ENCODE measurements around the gene SPATA6.
"Not testable (repeated sequence)": the region's sequence is repeated elsewhere in the genome, so short reads cannot be mapped to it uniquely, and the experiment has no call there.

Gene SPATA6

GRCh38 chr1:48448932-48449331 lies 23.1 kb downstream of the SPATA6 start:
- Histone ChIP-seq H3K4me1 (ENCODE audit: control insufficient read depth, insufficient read depth, low read length) (no peaks in the 10 kb centered on the region), H3K27me3 (replicated peaks; ENCODE audit: control insufficient read depth, insufficient read depth, low read length) (no peaks in the 10 kb centered on the region), H3K4me3 (ENCODE audit: low read length) (no peak overlapping the region), H3K9me3 (ENCODE audit: control insufficient read depth, low read length) (no peaks in the 10 kb centered on the region), H3K36me3 (ENCODE audit: control insufficient read depth, insufficient read depth, low read length, severe bottlenecking) (no peaks in the 10 kb centered on the region), H3K9ac (ENCODE audit: low read length) (no peak overlapping the region)
- DNase-seq (ENCODE audit: low read depth), result no peak

- not testable (repeated sequence) for DNase-seq (ENCODE audit: low read depth); H3K36me3 ChIP-seq (ENCODE audit: control insufficient read depth, insufficient read depth, low read length, severe bottlenecking); H3K9me3 ChIP-seq (ENCODE audit: control insufficient read depth, low read length); H3K9ac ChIP-seq (ENCODE audit: low read length); H3K4me3 ChIP-seq (ENCODE audit: low read length); H3K4me1 ChIP-seq (ENCODE audit: control insufficient read depth, insufficient read depth, low read length); H3K27me3 ChIP-seq (replicated peaks; ENCODE audit: control insufficient read depth, insufficient read depth, low read length)
These were observed 27.8 kb downstream of the SPATA6 start for GRCh38 chr1:48444186-48444585.

- no peak overlapping the region for H3K4me3 ChIP-seq (ENCODE audit: low read length)
- H3K4me1 ChIP-seq (ENCODE audit: control insufficient read depth, insufficient read depth, low read length), result no peaks in the 10 kb centered on the region
- peak; percentile 3 for DNase-seq (ENCODE audit: low read depth)
- no peaks in the 10 kb centered on the region for H3K27me3 ChIP-seq (replicated peaks; ENCODE audit: control insufficient read depth, insufficient read depth, low read length)
- H3K9me3 ChIP-seq (ENCODE audit: control insufficient read depth, low read length), result no peaks in the 10 kb centered on the region
- H3K36me3 ChIP-seq (ENCODE audit: control insufficient read depth, insufficient read depth, low read length, severe bottlenecking), result no peaks in the 10 kb centered on the region
- no peak overlapping the region for H3K9ac ChIP-seq (ENCODE audit: low read length)
These were observed 29.0 kb downstream of the SPATA6 start for GRCh38 chr1:48442864-48443619.

- H3K36me3 ChIP-seq (ENCODE audit: control insufficient read depth, insufficient read depth, low read length, severe bottlenecking); H3K4me3 ChIP-seq (ENCODE audit: low read length); H3K27me3 ChIP-seq (replicated peaks; ENCODE audit: control insufficient read depth, insufficient read depth, low read length); H3K9me3 ChIP-seq (ENCODE audit: control insufficient read depth, low read length); H3K4me1 ChIP-seq (ENCODE audit: control insufficient read depth, insufficient read depth, low read length); DNase-seq (ENCODE audit: low read depth); H3K9ac ChIP-seq (ENCODE audit: low read length): not testable (repeated sequence)
These were observed 31.2 kb downstream of the SPATA6 start for GRCh38 chr1:48440786-48441185.

GRCh38 chr1:48439380-48439779 lies 32.6 kb downstream of the SPATA6 start:
- Histone ChIP-seq H3K9me3 (ENCODE audit: control insufficient read depth, low read length) (no peaks in the 10 kb centered on the region), H3K4me3 (ENCODE audit: low read length) (no peak overlapping the region), H3K27me3 (replicated peaks; ENCODE audit: control insufficient read depth, insufficient read depth, low read length) (no peaks in the 10 kb centered on the region), H3K9ac (ENCODE audit: low read length) (no peak overlapping the region), H3K36me3 (ENCODE audit: control insufficient read depth, insufficient read depth, low read length, severe bottlenecking) (no peaks in the 10 kb centered on the region), H3K4me1 (ENCODE audit: control insufficient read depth, insufficient read depth, low read length) (no peaks in the 10 kb centered on the region)
- no peak for DNase-seq (ENCODE audit: low read depth)

GRCh38 chr1:48437379-48437778 lies 34.6 kb downstream of the SPATA6 start:
- not testable (repeated sequence) for H3K36me3 ChIP-seq (ENCODE audit: control insufficient read depth, insufficient read depth, low read length, severe bottlenecking); DNase-seq (ENCODE audit: low read depth); H3K9me3 ChIP-seq (ENCODE audit: control insufficient read depth, low read length); H3K4me1 ChIP-seq (ENCODE audit: control insufficient read depth, insufficient read depth, low read length); H3K4me3 ChIP-seq (ENCODE audit: low read length); H3K27me3 ChIP-seq (replicated peaks; ENCODE audit: control insufficient read depth, insufficient read depth, low read length); H3K9ac ChIP-seq (ENCODE audit: low read length)

DNA sequence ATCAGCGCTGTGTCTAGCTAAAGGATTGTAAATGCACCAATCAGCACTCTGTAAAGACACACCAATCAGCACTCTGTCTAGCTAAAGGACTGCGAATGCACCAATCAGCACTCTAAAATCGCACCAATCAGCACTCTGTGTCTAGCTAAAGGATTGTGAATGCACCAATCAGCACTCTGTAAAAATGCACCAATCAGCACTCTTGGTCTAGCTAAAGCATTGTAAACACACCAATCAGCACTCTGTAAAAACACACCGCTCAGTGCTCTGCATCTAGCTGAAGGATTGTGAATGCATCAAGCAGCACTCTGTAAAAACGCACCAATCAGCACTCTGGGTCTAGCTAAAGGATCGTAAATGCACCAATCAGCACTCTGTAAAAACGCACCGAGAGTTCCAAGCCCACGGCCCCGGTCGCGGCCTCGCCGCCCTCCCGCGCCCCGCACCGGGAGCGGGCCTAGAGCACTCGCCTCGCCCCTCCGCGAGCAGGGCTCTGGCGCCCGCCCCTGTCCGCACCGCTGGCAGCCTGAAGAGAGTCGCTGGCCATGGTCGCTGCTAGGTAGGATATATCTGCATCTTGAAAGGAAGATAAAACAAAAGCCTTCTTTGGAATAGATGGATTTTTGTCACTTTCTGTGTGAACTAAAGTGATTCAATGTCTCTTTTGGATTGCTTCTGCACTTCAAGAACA lies 36.5 kb downstream of the SPATA6 start:
- H3K9ac ChIP-seq (ENCODE audit: low read length); H3K4me3 ChIP-seq (ENCODE audit: low read length); H3K4me1 ChIP-seq (ENCODE audit: control insufficient read depth, insufficient read depth, low read length); H3K36me3 ChIP-seq (ENCODE audit: control insufficient read depth, insufficient read depth, low read length, severe bottlenecking); H3K9me3 ChIP-seq (ENCODE audit: control insufficient read depth, low read length); DNase-seq (ENCODE audit: low read depth); H3K27me3 ChIP-seq (replicated peaks; ENCODE audit: control insufficient read depth, insufficient read depth, low read length): not testable (repeated sequence)

DNA sequence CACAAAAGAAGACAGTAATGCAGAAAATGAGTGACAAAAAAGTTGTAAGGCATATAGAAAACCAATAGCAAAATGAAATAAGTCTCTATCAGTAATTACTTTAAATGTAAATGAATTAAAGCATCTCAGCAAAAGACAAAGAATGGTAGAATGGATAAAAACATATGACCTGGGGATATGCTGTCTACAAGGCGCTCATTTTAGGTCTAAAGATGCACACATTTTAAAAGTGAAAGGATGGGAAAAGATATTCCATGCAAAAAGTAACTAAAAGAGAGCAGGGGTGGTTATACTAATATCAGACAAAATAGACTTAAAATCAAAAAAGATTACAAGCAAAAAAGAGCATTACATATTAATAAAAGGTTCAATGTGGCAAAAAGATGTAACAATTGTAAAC lies 41.2 kb downstream of the SPATA6 start:
- no peak for DNase-seq (ENCODE audit: low read depth)
- H3K27me3 ChIP-seq (replicated peaks; ENCODE audit: control insufficient read depth, insufficient read depth, low read length), result no peaks in the 10 kb centered on the region
- peaks cover 7% of the 10 kb centered on the region for H3K9me3 ChIP-seq (ENCODE audit: control insufficient read depth, low read length)
- peaks cover 6% of the 10 kb centered on the region for H3K4me1 ChIP-seq (ENCODE audit: control insufficient read depth, insufficient read depth, low read length)
- no peak overlapping the region for H3K4me3 ChIP-seq (ENCODE audit: low read length)
- no peak overlapping the region for H3K9ac ChIP-seq (ENCODE audit: low read length)
- no peaks in the 10 kb centered on the region for H3K36me3 ChIP-seq (ENCODE audit: control insufficient read depth, insufficient read depth, low read length, severe bottlenecking)

GRCh38 chr1:48422009-48422408 lies 50.0 kb downstream of the SPATA6 start:
- H3K36me3 ChIP-seq (ENCODE audit: control insufficient read depth, insufficient read depth, low read length, severe bottlenecking), result no peaks in the 10 kb centered on the region
- H3K9me3 ChIP-seq (ENCODE audit: control insufficient read depth, low read length), result no peaks in the 10 kb centered on the region
- H3K9ac ChIP-seq (ENCODE audit: low read length), result no peak overlapping the region
- no peaks in the 10 kb centered on the region for H3K27me3 ChIP-seq (replicated peaks; ENCODE audit: control insufficient read depth, insufficient read depth, low read length)
- DNase-seq (ENCODE audit: low read depth), result no peak
- no peaks in the 10 kb centered on the region for H3K4me1 ChIP-seq (ENCODE audit: control insufficient read depth, insufficient read depth, low read length)
- H3K4me3 ChIP-seq (ENCODE audit: low read length), result no peak overlapping the region

- Histone ChIP-seq H3K9me3 (ENCODE audit: control insufficient read depth, low read length) (no peaks in the 10 kb centered on the region), H3K36me3 (ENCODE audit: control insufficient read depth, insufficient read depth, low read length, severe bottlenecking) (no peaks in the 10 kb centered on the region), H3K9ac (ENCODE audit: low read length) (no peak overlapping the region), H3K4me3 (ENCODE audit: low read length) (no peak overlapping the region), H3K4me1 (ENCODE audit: control insufficient read depth, insufficient read depth, low read length) (peaks cover 3% of the 10 kb centered on the region), H3K27me3 (replicated peaks; ENCODE audit: control insufficient read depth, insufficient read depth, low read length) (no peaks in the 10 kb centered on the region)
- no peak for DNase-seq (ENCODE audit: low read depth)
These were observed 53.3 kb downstream of the SPATA6 start for GRCh38 chr1:48418742-48419141.

DNA sequence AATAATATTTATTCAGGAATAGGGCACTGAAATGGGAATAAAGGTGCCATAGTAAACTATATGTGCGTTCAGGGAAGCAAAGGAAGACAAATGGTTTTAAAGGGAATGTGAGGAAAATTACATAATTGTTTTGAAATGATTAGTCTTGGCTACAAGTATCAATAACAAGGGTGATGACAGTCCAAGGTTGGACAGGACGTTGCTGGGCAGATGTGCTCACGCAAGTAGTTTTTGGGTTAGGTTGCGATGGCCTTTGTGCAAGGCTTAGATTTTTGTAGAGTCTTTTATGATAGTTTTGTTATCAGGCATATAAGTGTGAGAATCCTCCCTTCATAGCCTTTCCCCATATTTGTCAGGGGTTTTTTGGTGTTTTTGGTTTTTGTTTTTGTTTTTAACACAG lies 57.0 kb downstream of the SPATA6 start:
- Histone ChIP-seq H3K4me1 (ENCODE audit: control insufficient read depth, insufficient read depth, low read length) (peaks cover 3% of the 10 kb centered on the region), H3K27me3 (replicated peaks; ENCODE audit: control insufficient read depth, insufficient read depth, low read length) (no peaks in the 10 kb centered on the region), H3K4me3 (ENCODE audit: low read length) (no peak overlapping the region), H3K36me3 (ENCODE audit: control insufficient read depth, insufficient read depth, low read length, severe bottlenecking) (no peaks in the 10 kb centered on the region), H3K9ac (ENCODE audit: low read length) (no peak overlapping the region), H3K9me3 (ENCODE audit: control insufficient read depth, low read length) (no peaks in the 10 kb centered on the region)
- DNase-seq (ENCODE audit: low read depth), result no peak
